SK-N-SH (cell line): ENCODE data around the gene RHBDL1. TPM values are rescaled to one million over a fixed set of nuclear protein-coding genes. Genes with fewer than 3 reads are reported as not detected.

Source experiments
- CTCF ChIA-PET: fragments of 300-600, 350-600 bp; formaldehyde crosslinking; extraction: SDS; loops from one replicate; lab custom pipeline; 2021; lab: Yijun Ruan, JAX
- POLR2A ChIA-PET: fragments of 350-600 bp; sonication (Branson Sonifier 250); formaldehyde crosslinking; extraction: SDS; loops from one replicate; lab custom pipeline; 2020; ENCODE audit warnings: antibody characterized with exemption, inconsistent platforms; lab: Yijun Ruan, JAX
- DNase-seq: peaks from one replicate; pipeline ENCODE4 v3.0.0; 2012
- H2AFZ ChIP-seq: fragments of 200-600 bp; sonication (generic); 2 replicates; pipeline ENCODE4 v1.8.1; 2016; ENCODE audit warnings: antibody characterized with exemption, mild to moderate bottlenecking, low read depth
- H3F3A ChIP-seq: fragments of 200-600 bp; sonication (generic); replicated peaks from 2 replicates; pipeline ENCODE3; 2016; ENCODE audit warnings: antibody characterized with exemption, mild to moderate bottlenecking; ENCODE audit not compliant: insufficient read depth
- H3K27ac ChIP-seq, 2 experiments: fragments of 200-500 bp in 1 of 2; fragments of 200-600 bp in 1 of 2; sonication (Bioruptor generic) in 1 of 2; sonication (generic), shearing (Covaris generic) in 1 of 2; 2 replicates each; pipeline versions ENCODE4 v1.5.1 to v1.6.1; 2014 to 2016; ENCODE audit warnings: low read depth in 2 of 2, inconsistent platforms in 1 of 2, low read length in 1 of 2, mild to moderate bottlenecking in 1 of 2, mixed read lengths in 1 of 2
- H3K27me3 ChIP-seq: fragments of 200-600 bp; sonication (generic), shearing (Covaris generic); 2 replicates; pipeline ENCODE4 v1.6.1; 2016; ENCODE audit warnings: mixed run types; ENCODE audit not compliant: insufficient read depth
- H3K36me3 ChIP-seq, 2 experiments: fragments of 200-500 bp in 1 of 2; fragments of 200-600 bp in 1 of 2; sonication (Bioruptor generic) in 1 of 2; sonication (generic) in 1 of 2; replicated peaks in 1 of 2; 2 replicates each; pipeline versions ENCODE3 to v1.5.1; 2014 to 2016; ENCODE audit warnings: low read length in 1 of 2, mild to moderate bottlenecking in 1 of 2; ENCODE audit not compliant: insufficient read depth in 2 of 2, control insufficient read depth in 1 of 2
- H3K4me1 ChIP-seq, 2 experiments: fragments of 200-500 bp in 1 of 2; fragments of 200-600 bp in 1 of 2; sonication (Bioruptor generic) in 1 of 2; sonication (generic), shearing (Covaris generic) in 1 of 2; 2 replicates each; pipeline versions ENCODE4 v1.5.1 to v1.6.1; 2014 to 2016; ENCODE audit warnings: low read depth in 1 of 2, low read length in 1 of 2, mixed run types in 1 of 2; ENCODE audit not compliant: insufficient read depth in 2 of 2, control insufficient read depth in 1 of 2
- H3K4me2 ChIP-seq: fragments of 200-600 bp; sonication (generic), shearing (Covaris generic); 2 replicates; pipeline ENCODE4 v1.6.1; 2017; ENCODE audit warnings: mixed run types
- H3K4me3 ChIP-seq, 2 experiments: fragments of 200-500 bp in 1 of 2; fragments of 200-600 bp in 1 of 2; sonication (Bioruptor generic) in 1 of 2; sonication (generic), shearing (Covaris generic) in 1 of 2; 2 replicates each; pipeline versions ENCODE4 v1.5.1 to v1.8.1; 2014 to 2016; ENCODE audit warnings: low read depth in 2 of 2, inconsistent platforms in 1 of 2, low read length in 1 of 2, mild to moderate bottlenecking in 1 of 2, mixed read lengths in 1 of 2, moderate library complexity in 1 of 2
- H3K79me2 ChIP-seq: fragments of 200-600 bp; sonication (generic); 2 replicates; pipeline ENCODE4 v1.8.1; 2017; ENCODE audit warnings: mild to moderate bottlenecking; ENCODE audit not compliant: insufficient read depth
- H3K9ac ChIP-seq: fragments of 200-600 bp; sonication (generic); 2 replicates; pipeline ENCODE4 v1.6.1; 2017; ENCODE audit warnings: mixed run types
- H3K9me2 ChIP-seq: fragments of 200-600 bp; sonication (generic); 2 replicates; pipeline ENCODE4 v1.6.1; 2017; ENCODE audit warnings: mixed run types
- H3K9me3 ChIP-seq: fragments of 200-600 bp; sonication (generic); 2 replicates; pipeline ENCODE4 v1.6.1; 2017; ENCODE audit warnings: mixed run types, mild to moderate bottlenecking, moderate library complexity
- H4K20me1 ChIP-seq: fragments of 200-600 bp; sonication (generic); 2 replicates; pipeline ENCODE4 v1.6.1; 2017; ENCODE audit warnings: mild to moderate bottlenecking, mixed run types; ENCODE audit not compliant: insufficient read depth
- CHD2 ChIP-seq: fragments of 150-350 bp; IDR thresholded peaks from 2 replicates; pipeline ENCODE4 v1.6.1; 2018; ENCODE audit warnings: low read length; ENCODE audit not compliant: partially characterized antibody
- ELF1 ChIP-seq: IDR thresholded peaks from 2 replicates; pipeline ENCODE4 v1.4.0; 2012
- EP300 ChIP-seq, 2 experiments: IDR thresholded peaks; 2 replicates each; pipeline versions ENCODE4 v1.4.0 to v1.6.1; 2012; ENCODE audit warnings: borderline replicate concordance in 1 of 2, low read depth in 1 of 2, low read length in 1 of 2
- FOSL2 ChIP-seq: IDR thresholded peaks from 2 replicates; pipeline ENCODE4 v1.4.0; 2012; ENCODE audit warnings: low read depth, mild to moderate bottlenecking, moderate library complexity, borderline replicate concordance
- GABPA ChIP-seq: IDR thresholded peaks from 2 replicates; pipeline ENCODE4 v1.4.0; 2012; ENCODE audit warnings: low read depth, mild to moderate bottlenecking
- GATA2 ChIP-seq: sonication (generic); formaldehyde crosslinking; IDR thresholded peaks from 2 replicates; pipeline ENCODE4 v1.5.0; 2020; ENCODE audit warnings: mild to moderate bottlenecking, missing genetic modification reagents
- NRF1 ChIP-seq: IDR thresholded peaks from 2 replicates; pipeline ENCODE4 v1.6.1; 2012; ENCODE audit warnings: low read depth, mild to moderate bottlenecking, low read length
- RCOR1 ChIP-seq: fragments of 150-350 bp; IDR thresholded peaks from 2 replicates; pipeline ENCODE4 v1.6.1; 2017; ENCODE audit warnings: antibody characterized with exemption, low read length
- REST ChIP-seq: IDR thresholded peaks from 2 replicates; pipeline ENCODE4 v1.6.1; 2012; ENCODE audit warnings: mild to moderate bottlenecking, low read depth, low read length, moderate library complexity
- RFX5 ChIP-seq: IDR thresholded peaks from 2 replicates; pipeline ENCODE4 v1.6.1; 2012; ENCODE audit warnings: mild to moderate bottlenecking, improper control_type of control experiment, low read length
- SIN3A ChIP-seq: IDR thresholded peaks from 2 replicates; pipeline ENCODE4 v1.6.1; 2012; ENCODE audit warnings: low read depth, mild to moderate bottlenecking, low read length, moderate library complexity, borderline replicate concordance
- USF2 ChIP-seq: fragments of 150-350 bp; IDR thresholded peaks from 2 replicates; pipeline ENCODE4 v1.6.1; 2017; ENCODE audit warnings: antibody characterized with exemption, low read length, low read depth, borderline replicate concordance
- WGBS: methylation state at CpG from one replicate; pipeline ENCODE4 v1.1.6; 2017; ENCODE audit warnings: low lambda C conversion rate; 5-methylcytosine and 5-hydroxymethylcytosine counted together
- polyA plus RNA-seq, 3 experiments: library from polyadenylated mRNA; depleted of rRNA; stranded (reverse); fragments of >200 nt; gene quantifications; 2 replicates each; pipeline ENCODE4 v1.2.3, GENCODE V29; 2012

The RHBDL1 gene
- polyA plus RNA-seq, 1 of the 3 experiments (the other 2 are of a cell fraction), result 4.1 TPM

GRCh38 chr16:631808-632358 lies 43.6 kb upstream of the RHBDL1 start:
- TF ChIP-seq REST (no peak), RFX5 (no peak), GABPA (no peak), CHD2 (no peak), ELF1 (no peak), RCOR1 (no peak), SIN3A (no peak), NRF1 (no peak), GATA2 (no peak), EP300 (IDR thresholded peaks at IDR 0.05; ENCODE audit: borderline replicate concordance in 1 of 2, low read depth in 1 of 2, low read length in 1 of 2) (no peak), USF2 (no peak), FOSL2 (no peak)
- H3F3A ChIP-seq, result no peaks in the 10 kb centered on the region
- H3K4me2 ChIP-seq, result no peak overlapping the region
- no peaks in the 10 kb centered on the region; the same call in 1 of the 2 replicates for H4K20me1 ChIP-seq
- H3K9me2 ChIP-seq, result no peaks in the 10 kb centered on the region
- no peaks in the 10 kb centered on the region for H3K27me3 ChIP-seq
- no peak overlapping the region for H3K27ac ChIP-seq
- 88% methylated on average over 9 of the region's 9 CpGs for WGBS
- POLR2A ChIA-PET, result no interaction called here
- no peak for DNase-seq
- no peak overlapping the region for H3K4me3 ChIP-seq
- H3K9me3 ChIP-seq, result no peaks in the 10 kb centered on the region
- H3K36me3 ChIP-seq, result peaks cover 0 to 16% of the 10 kb centered on the region in 2 experiments
- H3K79me2 ChIP-seq, result peaks cover 12% of the 10 kb centered on the region; the same call in 1 of the 2 replicates
- CTCF ChIA-PET, result interaction anchor here (1.4 kb wide), 1 partner anchor 16 kb away, joined by 6 read pairs; no protein-coding TSS in a partner anchor
- no peak overlapping the region for H3K9ac ChIP-seq
- peaks cover 6 to 36% of the 10 kb centered on the region in 2 experiments; a peak in 2 of 4 replicates for H3K4me1 ChIP-seq
- no peak overlapping the region for H2AFZ ChIP-seq
